HCT116 (cell line): ENCODE results near the gene NBL1.

Source experiments
- EZH2 ChIP-seq: fragments of 200-600 bp; sonication (generic); IDR thresholded peaks from 2 replicates; pipeline ENCODE4 v1.6.1; 2017; ENCODE audit warnings: antibody characterized with exemption, mixed run types
- FOSL1 ChIP-seq: IDR thresholded peaks from 2 replicates; pipeline ENCODE4 v1.6.1; 2012; ENCODE audit warnings: low read depth
- POLR2A ChIP-seq: IDR thresholded peaks from 2 replicates; pipeline ENCODE4 v1.7.0; 2011; ENCODE audit warnings: borderline replicate concordance; ENCODE audit not compliant: insufficient read depth, insufficient read length; ENCODE audit errors: extremely low read depth
- POLR2AphosphoS5 ChIP-seq: IDR thresholded peaks from 2 replicates; pipeline ENCODE4 v1.6.1; 2011; ENCODE audit warnings: mild to moderate bottlenecking, low read depth, low read length, moderate library complexity
- RAD21 ChIP-seq: IDR thresholded peaks from 2 replicates; pipeline ENCODE4 v1.6.1; 2012; ENCODE audit warnings: low read depth, mild to moderate bottlenecking
- TCF7L2 ChIP-seq: IDR thresholded peaks from 2 replicates; pipeline ENCODE4 v1.7.0; 2011; ENCODE audit warnings: borderline replicate concordance, inconsistent platforms; ENCODE audit not compliant: insufficient read depth, insufficient read length; ENCODE audit errors: extremely low read depth
- YY1 ChIP-seq: IDR thresholded peaks from 2 replicates; pipeline ENCODE4 v1.6.1; 2011; ENCODE audit warnings: low read length, low read depth, moderate library complexity, mild to moderate bottlenecking; ENCODE audit not compliant: insufficient replicate concordance; ENCODE audit errors: extremely low read depth
- TF ChIP-seq, protein P1 (sequence below), 3 experiments: fragments of 200-600 bp in 1 of 3; sonication (generic) in 1 of 3; IDR thresholded peaks in 2 of 3; conservative IDR thresholded peaks in 1 of 3; 2 replicates each; pipeline ENCODE4 v1.5.1; 2012 to 2017; ENCODE audit warnings: low read depth in 2 of 3, low read length in 2 of 3, antibody characterized with exemption in 1 of 3, borderline replicate concordance in 1 of 3, control low read depth in 1 of 3, mild to moderate bottlenecking in 1 of 3, mixed read lengths in 1 of 3, mixed run types in 1 of 3, moderate library complexity in 1 of 3; ENCODE audit not compliant: insufficient read depth in 1 of 3
- TF ChIP-seq, protein P2 (sequence below): IDR thresholded peaks from 2 replicates; pipeline ENCODE4 v1.6.1; 2012; ENCODE audit warnings: low read depth
- TF ChIP-seq, protein P3 (sequence below): IDR thresholded peaks from 2 replicates; pipeline ENCODE4 v1.6.1; 2011; ENCODE audit warnings: mild to moderate bottlenecking, low read length, moderate library complexity; ENCODE audit not compliant: insufficient replicate concordance; ENCODE audit errors: extremely low read depth

DNA sequence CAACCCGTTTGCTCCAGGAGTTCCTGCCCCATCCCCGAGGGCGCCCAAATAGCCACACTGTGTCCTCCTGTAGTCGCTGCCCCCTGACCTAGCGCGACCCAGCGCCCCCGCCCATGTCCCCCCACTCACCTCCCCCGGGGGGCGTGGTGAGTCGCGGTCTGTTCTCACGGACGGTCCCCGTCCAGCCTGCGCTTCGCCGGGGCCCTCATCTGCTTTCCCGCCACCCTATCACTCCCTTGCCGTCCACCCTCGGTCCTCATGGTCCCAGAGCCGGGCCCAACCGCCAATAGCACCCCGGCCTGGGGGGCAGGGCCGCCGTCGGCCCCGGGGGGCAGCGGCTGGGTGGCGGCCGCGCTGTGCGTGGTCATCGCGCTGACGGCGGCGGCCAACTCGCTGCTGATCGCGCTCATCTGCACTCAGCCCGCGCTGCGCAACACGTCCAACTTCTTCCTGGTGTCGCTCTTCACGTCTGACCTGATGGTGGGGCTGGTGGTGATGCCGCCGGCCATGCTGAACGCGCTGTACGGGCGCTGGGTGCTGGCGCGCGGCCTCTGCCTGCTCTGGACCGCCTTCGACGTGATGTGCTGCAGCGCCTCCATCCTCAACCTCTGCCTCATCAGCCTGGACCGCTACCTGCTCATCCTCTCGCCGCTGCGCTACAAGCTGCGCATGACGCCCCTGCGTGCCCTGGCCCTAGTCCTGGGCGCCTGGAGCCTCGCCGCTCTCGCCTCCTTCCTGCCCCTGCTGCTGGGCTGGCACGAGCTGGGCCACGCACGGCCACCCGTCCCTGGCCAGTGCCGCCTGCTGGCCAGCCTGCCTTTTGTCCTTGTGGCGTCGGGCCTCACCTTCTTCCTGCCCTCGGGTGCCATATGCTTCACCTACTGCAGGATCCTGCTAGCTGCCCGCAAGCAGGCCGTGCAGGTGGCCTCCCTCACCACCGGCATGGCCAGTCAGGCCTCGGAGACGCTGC is 21.7 kb downstream of the NBL1 start:
- TF ChIP-seq RAD21 (no peak), YY1 (no peak), EZH2 (no peak), TCF7L2 (no peak), POLR2A (no peak), POLR2AphosphoS5 (no peak), FOSL1 (no peak)
- TF ChIP-seq, protein P1, sequence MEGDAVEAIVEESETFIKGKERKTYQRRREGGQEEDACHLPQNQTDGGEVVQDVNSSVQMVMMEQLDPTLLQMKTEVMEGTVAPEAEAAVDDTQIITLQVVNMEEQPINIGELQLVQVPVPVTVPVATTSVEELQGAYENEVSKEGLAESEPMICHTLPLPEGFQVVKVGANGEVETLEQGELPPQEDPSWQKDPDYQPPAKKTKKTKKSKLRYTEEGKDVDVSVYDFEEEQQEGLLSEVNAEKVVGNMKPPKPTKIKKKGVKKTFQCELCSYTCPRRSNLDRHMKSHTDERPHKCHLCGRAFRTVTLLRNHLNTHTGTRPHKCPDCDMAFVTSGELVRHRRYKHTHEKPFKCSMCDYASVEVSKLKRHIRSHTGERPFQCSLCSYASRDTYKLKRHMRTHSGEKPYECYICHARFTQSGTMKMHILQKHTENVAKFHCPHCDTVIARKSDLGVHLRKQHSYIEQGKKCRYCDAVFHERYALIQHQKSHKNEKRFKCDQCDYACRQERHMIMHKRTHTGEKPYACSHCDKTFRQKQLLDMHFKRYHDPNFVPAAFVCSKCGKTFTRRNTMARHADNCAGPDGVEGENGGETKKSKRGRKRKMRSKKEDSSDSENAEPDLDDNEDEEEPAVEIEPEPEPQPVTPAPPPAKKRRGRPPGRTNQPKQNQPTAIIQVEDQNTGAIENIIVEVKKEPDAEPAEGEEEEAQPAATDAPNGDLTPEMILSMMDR (IDR thresholded peaks at IDR 0.05 in 2 of 3, conservative IDR thresholded peaks at IDR 0.05 in 1 of 3; ENCODE audit: borderline replicate concordance in 1 of 3, insufficient read depth in 1 of 3, low read depth in 2 of 3, low read length in 2 of 3) = no peak
- TF ChIP-seq, protein P2, sequence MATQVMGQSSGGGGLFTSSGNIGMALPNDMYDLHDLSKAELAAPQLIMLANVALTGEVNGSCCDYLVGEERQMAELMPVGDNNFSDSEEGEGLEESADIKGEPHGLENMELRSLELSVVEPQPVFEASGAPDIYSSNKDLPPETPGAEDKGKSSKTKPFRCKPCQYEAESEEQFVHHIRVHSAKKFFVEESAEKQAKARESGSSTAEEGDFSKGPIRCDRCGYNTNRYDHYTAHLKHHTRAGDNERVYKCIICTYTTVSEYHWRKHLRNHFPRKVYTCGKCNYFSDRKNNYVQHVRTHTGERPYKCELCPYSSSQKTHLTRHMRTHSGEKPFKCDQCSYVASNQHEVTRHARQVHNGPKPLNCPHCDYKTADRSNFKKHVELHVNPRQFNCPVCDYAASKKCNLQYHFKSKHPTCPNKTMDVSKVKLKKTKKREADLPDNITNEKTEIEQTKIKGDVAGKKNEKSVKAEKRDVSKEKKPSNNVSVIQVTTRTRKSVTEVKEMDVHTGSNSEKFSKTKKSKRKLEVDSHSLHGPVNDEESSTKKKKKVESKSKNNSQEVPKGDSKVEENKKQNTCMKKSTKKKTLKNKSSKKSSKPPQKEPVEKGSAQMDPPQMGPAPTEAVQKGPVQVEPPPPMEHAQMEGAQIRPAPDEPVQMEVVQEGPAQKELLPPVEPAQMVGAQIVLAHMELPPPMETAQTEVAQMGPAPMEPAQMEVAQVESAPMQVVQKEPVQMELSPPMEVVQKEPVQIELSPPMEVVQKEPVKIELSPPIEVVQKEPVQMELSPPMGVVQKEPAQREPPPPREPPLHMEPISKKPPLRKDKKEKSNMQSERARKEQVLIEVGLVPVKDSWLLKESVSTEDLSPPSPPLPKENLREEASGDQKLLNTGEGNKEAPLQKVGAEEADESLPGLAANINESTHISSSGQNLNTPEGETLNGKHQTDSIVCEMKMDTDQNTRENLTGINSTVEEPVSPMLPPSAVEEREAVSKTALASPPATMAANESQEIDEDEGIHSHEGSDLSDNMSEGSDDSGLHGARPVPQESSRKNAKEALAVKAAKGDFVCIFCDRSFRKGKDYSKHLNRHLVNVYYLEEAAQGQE = no peak
- TF ChIP-seq, protein P3, sequence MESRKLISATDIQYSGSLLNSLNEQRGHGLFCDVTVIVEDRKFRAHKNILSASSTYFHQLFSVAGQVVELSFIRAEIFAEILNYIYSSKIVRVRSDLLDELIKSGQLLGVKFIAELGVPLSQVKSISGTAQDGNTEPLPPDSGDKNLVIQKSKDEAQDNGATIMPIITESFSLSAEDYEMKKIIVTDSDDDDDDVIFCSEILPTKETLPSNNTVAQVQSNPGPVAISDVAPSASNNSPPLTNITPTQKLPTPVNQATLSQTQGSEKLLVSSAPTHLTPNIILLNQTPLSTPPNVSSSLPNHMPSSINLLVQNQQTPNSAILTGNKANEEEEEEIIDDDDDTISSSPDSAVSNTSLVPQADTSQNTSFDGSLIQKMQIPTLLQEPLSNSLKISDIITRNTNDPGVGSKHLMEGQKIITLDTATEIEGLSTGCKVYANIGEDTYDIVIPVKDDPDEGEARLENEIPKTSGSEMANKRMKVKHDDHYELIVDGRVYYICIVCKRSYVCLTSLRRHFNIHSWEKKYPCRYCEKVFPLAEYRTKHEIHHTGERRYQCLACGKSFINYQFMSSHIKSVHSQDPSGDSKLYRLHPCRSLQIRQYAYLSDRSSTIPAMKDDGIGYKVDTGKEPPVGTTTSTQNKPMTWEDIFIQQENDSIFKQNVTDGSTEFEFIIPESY = no peak
